Fibroblast of lung (primary cell): Measurements from ENCODE around the gene RBCK1. TPM values are rescaled to one million over a fixed set of nuclear protein-coding genes. Genes with fewer than 3 reads are reported as not detected.

Experiments
- DNase-seq, 2 donors: peaks; one replicate each; pipeline versions ENCODE4 v3.0.0 to v3.0.0-alpha.2; 2010; ENCODE audit warnings: low read depth in 2 of 2
- H2AFZ ChIP-seq: 2 replicates; pipeline ENCODE4 v1.5.1; 2012; ENCODE audit warnings: low read length, control low read depth, inconsistent platforms
- H3K27ac ChIP-seq: 2 replicates; pipeline ENCODE4 v1.5.1; 2011; ENCODE audit warnings: low read length, control low read depth; ENCODE audit not compliant: insufficient read depth
- H3K27me3 ChIP-seq: 2 replicates; pipeline ENCODE4 v1.5.1; 2011; ENCODE audit warnings: mild to moderate bottlenecking, low read length; ENCODE audit not compliant: control insufficient read depth, insufficient read depth
- H3K36me3 ChIP-seq: 2 replicates; pipeline ENCODE4 v1.5.1; 2011; ENCODE audit warnings: low read length; ENCODE audit not compliant: control insufficient read depth, insufficient read depth
- H3K4me1 ChIP-seq: 2 replicates; pipeline ENCODE4 v1.5.1; 2011; ENCODE audit warnings: low read length; ENCODE audit not compliant: control insufficient read depth, insufficient read depth; ENCODE audit errors: extremely low read depth
- H3K4me2 ChIP-seq: 2 replicates; pipeline ENCODE4 v1.5.1; 2011; ENCODE audit warnings: low read length, control low read depth; ENCODE audit not compliant: insufficient read depth; ENCODE audit errors: extremely low read depth
- H3K4me3 ChIP-seq, 4 experiments: fragments of 200-600 bp in 1 of 4; sonication (generic) in 1 of 4; replicated peaks in 1 of 4; 2 replicates each; pipeline ENCODE4 v1.5.1; 2011 to 2016; ENCODE audit warnings: low read length in 4 of 4, low read depth in 3 of 4, mild to moderate bottlenecking in 3 of 4, control low read depth in 2 of 4, inconsistent platforms in 1 of 4, mixed read lengths in 1 of 4; ENCODE audit not compliant: insufficient read depth in 1 of 4; ENCODE audit errors: control extremely low read depth in 1 of 4
- H3K79me2 ChIP-seq: 2 replicates; pipeline ENCODE4 v1.5.1; 2012; ENCODE audit warnings: mild to moderate bottlenecking, low read length, inconsistent platforms; ENCODE audit not compliant: control insufficient read depth, insufficient read depth
- H3K9ac ChIP-seq: 2 replicates; pipeline ENCODE4 v1.5.1; 2011; ENCODE audit warnings: mild to moderate bottlenecking, low read length, control low read depth; ENCODE audit not compliant: insufficient read depth
- H3K9me3 ChIP-seq: 2 replicates; pipeline ENCODE4 v1.5.1; 2012; ENCODE audit warnings: low read depth, low read length; ENCODE audit not compliant: control insufficient read depth, insufficient read depth
- H4K20me1 ChIP-seq: 2 replicates; pipeline ENCODE4 v1.5.1; 2011; ENCODE audit warnings: low read length; ENCODE audit not compliant: control insufficient read depth, insufficient read depth; ENCODE audit errors: extremely low read depth
- EZH2 ChIP-seq: IDR thresholded peaks from 2 replicates; pipeline ENCODE4 v1.5.1; 2012; ENCODE audit warnings: low read length, control low read depth, mild to moderate bottlenecking; ENCODE audit errors: missing control alignments
- polyA plus RNA-seq, 2 donors: library from polyadenylated mRNA; depleted of rRNA in 1 of 2; stranded (reverse) in 1 of 2; unstranded in 1 of 2; fragments of >200 nt; gene quantifications; 2 replicates each; pipeline ENCODE4 v1.2.1, GENCODE V29; 2011 to 2012; ENCODE audit warnings: missing spikeins in 1 of 2
- total RNA-seq: library from RNA; depleted of rRNA; stranded (reverse); fragments of >200 nt; gene quantifications from 2 replicates; pipeline ENCODE4 v1.2.1, GENCODE V29; 2014
- TF ChIP-seq, protein P1 (sequence below), 2 donors: IDR thresholded peaks in 1 of 2; conservative IDR thresholded peaks in 1 of 2; 1 replicate in 1 of 2; 2 replicates in 1 of 2; pipeline ENCODE4 v1.5.1; 2011 to 2012; ENCODE audit warnings: low read length in 2 of 2, control low read depth in 1 of 2, inconsistent platforms in 1 of 2, low read depth in 1 of 2, mild to moderate bottlenecking in 1 of 2

Gene RBCK1
- total and polyA plus RNA-seq, 2 donors (not counting 1 experiment from before 2014, with no cell fraction given) = 35.2 to 89.0 TPM

DNA sequence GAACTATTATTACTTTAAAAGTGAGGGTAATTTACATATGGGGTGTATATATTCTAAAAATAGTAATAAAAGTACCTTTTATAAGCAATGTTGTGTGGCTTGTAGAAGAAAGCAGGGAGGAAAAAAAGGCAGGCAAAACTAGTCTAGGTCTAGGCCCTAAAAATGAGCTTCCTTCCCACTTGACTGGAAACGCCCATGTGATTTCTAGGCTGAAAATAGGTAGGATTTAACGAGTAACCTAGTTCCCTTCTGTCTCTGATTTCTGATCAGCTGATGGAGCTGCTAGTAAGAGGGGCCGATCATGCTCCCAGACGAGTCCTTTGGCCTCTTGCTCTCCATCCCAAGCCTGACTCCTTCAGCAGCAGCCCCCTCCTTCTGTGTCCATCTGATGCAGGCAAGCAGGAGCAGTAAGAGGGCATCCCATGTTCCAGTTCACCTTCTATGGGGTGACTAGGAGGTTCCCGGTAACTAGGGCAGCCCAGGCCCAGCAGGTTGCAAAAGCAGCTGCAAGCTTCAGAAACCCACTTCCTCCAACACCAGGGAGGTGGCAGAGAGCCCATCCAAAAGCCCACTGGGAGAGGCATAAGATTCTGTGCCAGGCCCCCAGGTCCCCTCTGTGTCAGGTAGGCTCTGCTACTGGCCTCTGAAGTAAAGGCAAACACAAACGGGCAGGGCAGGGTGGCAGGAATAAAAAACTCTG, 29.8 kb downstream of the RBCK1 start:
- no peak overlapping the region for H3K4me2 ChIP-seq
- H3K27me3 ChIP-seq = no peaks in the 10 kb centered on the region
- no peak overlapping the region for H3K9ac ChIP-seq
- H2AFZ ChIP-seq = no peak overlapping the region
- no peak overlapping the region for H3K27ac ChIP-seq
- no peaks in the 10 kb centered on the region for H3K9me3 ChIP-seq
- TF ChIP-seq EZH2 = no peak
- TF ChIP-seq, protein P1, sequence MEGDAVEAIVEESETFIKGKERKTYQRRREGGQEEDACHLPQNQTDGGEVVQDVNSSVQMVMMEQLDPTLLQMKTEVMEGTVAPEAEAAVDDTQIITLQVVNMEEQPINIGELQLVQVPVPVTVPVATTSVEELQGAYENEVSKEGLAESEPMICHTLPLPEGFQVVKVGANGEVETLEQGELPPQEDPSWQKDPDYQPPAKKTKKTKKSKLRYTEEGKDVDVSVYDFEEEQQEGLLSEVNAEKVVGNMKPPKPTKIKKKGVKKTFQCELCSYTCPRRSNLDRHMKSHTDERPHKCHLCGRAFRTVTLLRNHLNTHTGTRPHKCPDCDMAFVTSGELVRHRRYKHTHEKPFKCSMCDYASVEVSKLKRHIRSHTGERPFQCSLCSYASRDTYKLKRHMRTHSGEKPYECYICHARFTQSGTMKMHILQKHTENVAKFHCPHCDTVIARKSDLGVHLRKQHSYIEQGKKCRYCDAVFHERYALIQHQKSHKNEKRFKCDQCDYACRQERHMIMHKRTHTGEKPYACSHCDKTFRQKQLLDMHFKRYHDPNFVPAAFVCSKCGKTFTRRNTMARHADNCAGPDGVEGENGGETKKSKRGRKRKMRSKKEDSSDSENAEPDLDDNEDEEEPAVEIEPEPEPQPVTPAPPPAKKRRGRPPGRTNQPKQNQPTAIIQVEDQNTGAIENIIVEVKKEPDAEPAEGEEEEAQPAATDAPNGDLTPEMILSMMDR (conservative IDR thresholded peaks at IDR 0.05 in 1 of 2, IDR thresholded peaks at IDR 0.05 in 1 of 2; ENCODE audit: low read depth in 1 of 2, low read length in 2 of 2) = no peak
- H3K79me2 ChIP-seq = no peaks in the 10 kb centered on the region
- H3K4me3 ChIP-seq = no peak overlapping the region
- H3K36me3 ChIP-seq = peaks cover 22% of the 10 kb centered on the region
- H3K4me1 ChIP-seq = no peaks in the 10 kb centered on the region
- no peaks in the 10 kb centered on the region for H4K20me1 ChIP-seq
- DNase-seq = no peak

DNA sequence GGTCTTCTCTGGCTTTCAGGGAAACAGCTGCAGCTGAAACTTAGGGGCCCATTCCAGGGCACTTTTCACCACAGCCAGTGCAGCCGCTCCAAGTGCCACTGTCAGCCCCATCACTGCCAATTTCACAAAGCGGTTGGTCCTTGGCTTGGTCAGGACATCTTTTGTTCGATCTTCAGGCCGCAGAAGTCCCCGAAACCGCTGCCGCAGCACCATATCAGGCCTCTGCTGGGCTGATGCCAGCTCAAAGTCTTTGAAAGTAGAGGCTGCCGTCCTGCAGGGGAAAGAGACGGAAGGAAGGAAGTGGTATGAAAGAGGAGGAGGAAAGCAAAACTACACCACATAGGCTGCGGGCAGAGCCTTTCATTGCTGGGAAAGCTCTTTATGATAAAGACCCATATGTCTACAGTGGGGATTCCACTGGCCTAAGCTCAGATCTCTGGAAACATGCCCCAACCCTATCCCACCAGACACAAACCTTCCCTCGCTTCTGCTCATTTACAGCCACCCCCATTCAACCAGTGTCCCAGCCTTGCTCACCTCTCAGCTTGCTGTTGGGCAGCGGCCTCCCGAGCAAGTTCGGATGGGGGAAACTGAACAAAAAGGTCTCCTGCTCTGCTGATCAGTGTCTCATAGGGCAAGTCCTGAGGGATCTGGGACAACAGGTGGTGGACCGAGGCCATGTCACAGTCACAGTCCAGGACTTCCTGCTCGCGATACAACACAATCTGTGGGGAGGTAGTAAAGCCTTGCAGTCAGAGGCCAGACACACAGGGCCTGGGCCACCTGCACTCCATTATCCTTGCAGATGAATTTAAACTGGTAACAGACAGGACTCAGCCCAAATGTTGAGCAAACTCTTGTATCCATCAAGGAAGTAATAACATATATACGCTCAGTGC, 30.7 kb downstream of the RBCK1 start:
- no peaks in the 10 kb centered on the region for H3K79me2 ChIP-seq
- peaks cover 22% of the 10 kb centered on the region for H3K36me3 ChIP-seq
- no peak overlapping the region for H3K9ac ChIP-seq
- H3K27ac ChIP-seq = no peak overlapping the region
- H4K20me1 ChIP-seq = no peaks in the 10 kb centered on the region
- DNase-seq = no peak
- no peaks in the 10 kb centered on the region for H3K4me1 ChIP-seq
- no peak overlapping the region for H2AFZ ChIP-seq
- H3K27me3 ChIP-seq = no peaks in the 10 kb centered on the region
- TF ChIP-seq, protein P1 (conservative IDR thresholded peaks at IDR 0.05 in 1 of 2, IDR thresholded peaks at IDR 0.05 in 1 of 2; ENCODE audit: low read depth in 1 of 2, low read length in 2 of 2) = no peak
- TF ChIP-seq EZH2 = no peak
- no peak overlapping the region for H3K4me3 ChIP-seq
- H3K4me2 ChIP-seq = no peak overlapping the region
- no peaks in the 10 kb centered on the region for H3K9me3 ChIP-seq

DNA sequence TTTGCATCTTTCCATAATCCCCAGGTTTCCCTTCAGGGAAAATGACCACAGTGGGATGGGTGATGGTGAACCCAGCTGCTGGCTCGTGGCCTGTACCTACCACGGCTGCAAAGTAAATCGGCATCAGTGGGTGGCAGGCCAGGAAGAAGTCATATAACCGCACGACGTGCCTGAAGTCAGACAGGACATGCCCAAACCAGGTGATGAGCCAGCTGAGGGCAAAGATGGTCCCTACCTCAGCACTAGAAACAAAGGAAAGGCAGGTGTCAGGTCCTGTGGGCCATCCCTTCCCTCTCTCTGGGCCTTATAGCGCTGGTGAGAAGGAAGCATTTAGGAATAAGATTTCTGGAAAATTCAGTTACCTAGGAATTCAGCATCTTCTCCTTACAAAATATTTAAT, 32.0 kb downstream of the RBCK1 start:
- H3K4me3 ChIP-seq = no peak overlapping the region
- H3K36me3 ChIP-seq = peaks cover 23% of the 10 kb centered on the region
- TF ChIP-seq, protein P1 (conservative IDR thresholded peaks at IDR 0.05 in 1 of 2, IDR thresholded peaks at IDR 0.05 in 1 of 2; ENCODE audit: low read depth in 1 of 2, low read length in 2 of 2) = no peak
- no peak for TF ChIP-seq EZH2
- no peaks in the 10 kb centered on the region for H3K27me3 ChIP-seq
- no peaks in the 10 kb centered on the region for H3K9me3 ChIP-seq
- no peaks in the 10 kb centered on the region for H4K20me1 ChIP-seq
- peaks cover 1% of the 10 kb centered on the region for H3K79me2 ChIP-seq
- H3K27ac ChIP-seq = no peak overlapping the region
- peaks cover 4% of the 10 kb centered on the region for H3K4me1 ChIP-seq
- DNase-seq = no peak
- H3K9ac ChIP-seq = no peak overlapping the region
- H3K4me2 ChIP-seq = no peak overlapping the region
- H2AFZ ChIP-seq = no peak overlapping the region
